HepG2 (cell line): ENCODE data around the gene ANKRD40CL. TPM values are rescaled to one million over a fixed set of nuclear protein-coding genes. Genes with fewer than 3 reads are reported as not detected.

ENCODE experiments used
- ATAC-seq: fragments of 200-7000 bp; cut with Tn5 transposase; 3 replicates; pipeline ENCODE4 v1.9.1; 2020; ENCODE audit warnings: mild to moderate bottlenecking, moderate library complexity
- BruUV-seq: library from RNA; stranded (reverse); fragments of 400-500 nt; replicated peaks from 2 replicates; lab custom pipeline; 2021; lab: Mats Ljungman, UMichigan
- CTCF ChIA-PET: fragments of 300-600 bp; formaldehyde crosslinking; extraction: SDS; loops from one replicate; lab custom pipeline; 2021; ENCODE audit warnings: low total read pairs, inconsistent platforms, low intra/inter-chr PET ratio; lab: Yijun Ruan, JAX
- POLR2A ChIA-PET: fragments of 350-600 bp; sonication (Branson Sonifier 250); formaldehyde crosslinking; loops from one replicate; lab custom pipeline; 2020; ENCODE audit warnings: antibody characterized with exemption, inconsistent platforms; lab: Yijun Ruan, JAX
- DNase-seq: peaks from one replicate; pipeline ENCODE4 v3.0.0-alpha.2; 2015; ENCODE audit warnings: low spot score
- FAIRE-seq: peaks from 3 replicates; lab custom pipeline; 2011; peaks lifted over from hg19 to GRCh38; lab: Jason Lieb, UNC
- H2AFZ ChIP-seq: one replicate; pipeline ENCODE4 v1.6.1; 2011; ENCODE audit warnings: low read length, inconsistent platforms
- H3K27ac ChIP-seq: fragments of 300-600 bp; 3 replicates; pipeline ENCODE4 v1.8.0; 2011; ENCODE audit warnings: mixed run types, mild to moderate bottlenecking, mixed read lengths, low read length, inconsistent platforms; ENCODE audit not compliant: insufficient read depth; ENCODE audit errors: extremely low read length
- H3K27me3 ChIP-seq, 2 experiments: fragments of 200-600 bp in 1 of 2; 2 replicates in 1 of 2; 3 replicates in 1 of 2; pipeline versions ENCODE4 v1.6.0 to v1.8.0; 2011; ENCODE audit warnings: low read length in 2 of 2, mild to moderate bottlenecking in 2 of 2, moderate library complexity in 2 of 2, inconsistent platforms in 1 of 2; ENCODE audit not compliant: insufficient read depth in 2 of 2, control insufficient read depth in 1 of 2
- H3K36me3 ChIP-seq, 2 experiments: fragments of 200-600 bp in 1 of 2; replicated peaks in 1 of 2; 2 replicates in 1 of 2; 3 replicates in 1 of 2; pipeline versions ENCODE4 v1.5.1 to v1.8.0; 2011; ENCODE audit warnings: low read length in 2 of 2, inconsistent platforms in 1 of 2; ENCODE audit not compliant: insufficient read depth in 2 of 2, control insufficient read depth in 1 of 2
- H3K4me1 ChIP-seq: 2 replicates; pipeline ENCODE4 v1.5.1; 2012; ENCODE audit warnings: low read length, inconsistent platforms; ENCODE audit not compliant: insufficient read depth
- H3K4me2 ChIP-seq: 2 replicates; pipeline ENCODE4 v1.6.0; 2011; ENCODE audit warnings: low read depth, low read length, inconsistent platforms
- H3K4me3 ChIP-seq, 3 experiments: fragments of 200-600 bp in 1 of 3; sonication (generic), shearing (Covaris generic) in 1 of 3; replicated peaks in 1 of 3; 2 replicates each; pipeline ENCODE4 v1.5.1; 2011 to 2016; ENCODE audit warnings: low read length in 3 of 3, inconsistent platforms in 2 of 3, low read depth in 2 of 3, mild to moderate bottlenecking in 2 of 3, control low read depth in 1 of 3, mixed read lengths in 1 of 3; ENCODE audit not compliant: insufficient read depth in 1 of 3
- H3K79me2 ChIP-seq: one replicate; pipeline ENCODE4 v1.6.1; 2011; ENCODE audit warnings: low read length, inconsistent platforms; ENCODE audit not compliant: insufficient read depth
- H3K9ac ChIP-seq: 2 replicates; pipeline ENCODE4 v1.6.0; 2011; ENCODE audit warnings: mild to moderate bottlenecking, low read depth, low read length, inconsistent platforms; ENCODE audit not compliant: insufficient read depth
- H3K9me3 ChIP-seq: 2 replicates; pipeline ENCODE4 v1.5.1; 2012; ENCODE audit warnings: mild to moderate bottlenecking, low read length
- H4K20me1 ChIP-seq: 2 replicates; pipeline ENCODE4 v1.6.0; 2011; ENCODE audit warnings: inconsistent platforms, mild to moderate bottlenecking, low read length, moderate library complexity; ENCODE audit not compliant: insufficient read depth
- BRCA1 ChIP-seq: sonication (generic); formaldehyde crosslinking; IDR thresholded peaks from 2 replicates; pipeline ENCODE4 v1.4.0; 2020; ENCODE audit warnings: missing genetic modification reagents
- DNMT3B ChIP-seq: conservative IDR thresholded peaks from 2 replicates; pipeline ENCODE4 v1.6.1; 2016; ENCODE audit warnings: missing biosample characterization, control low read depth
- FOXO1 ChIP-seq: sonication (generic); formaldehyde crosslinking; IDR thresholded peaks from 2 replicates; pipeline ENCODE4 v1.4.0; 2020; ENCODE audit warnings: missing genetic modification reagents
- IRX3 ChIP-seq: sonication (generic); formaldehyde crosslinking; IDR thresholded peaks from 2 replicates; pipeline ENCODE4 v1.8.1; 2023; ENCODE audit warnings: mild to moderate bottlenecking, low read depth, missing genetic modification reagents, borderline replicate concordance
- KLF16 ChIP-seq, 2 experiments: sonication (generic) in 1 of 2; formaldehyde crosslinking in 1 of 2; IDR thresholded peaks; 2 replicates each; pipeline versions ENCODE4 v1.6.1 to v1.8.0; 2016 to 2023; ENCODE audit warnings: missing genetic modification reagents in 2 of 2, missing compliant biosample characterization in 1 of 2
- MAF1 ChIP-seq: sonication (generic); formaldehyde crosslinking; IDR thresholded peaks from 2 replicates; pipeline ENCODE4 v1.5.0; 2020; ENCODE audit warnings: missing genetic modification reagents, borderline replicate concordance
- RNF2 ChIP-seq: fragments of 450-650 bp; conservative IDR thresholded peaks from 2 replicates; pipeline ENCODE4 v1.6.1; 2016; ENCODE audit warnings: low read depth
- SAFB2 ChIP-seq: sonication (generic); formaldehyde crosslinking; IDR thresholded peaks from 2 replicates; pipeline ENCODE4 v1.5.1; 2020; ENCODE audit warnings: missing genetic modification reagents, low read depth, mild to moderate bottlenecking, borderline replicate concordance
- SUZ12 ChIP-seq: fragments of 150-350 bp; IDR thresholded peaks from 2 replicates; pipeline ENCODE4 v1.6.1; 2014; ENCODE audit warnings: low read depth, low read length
- TEAD2 ChIP-seq: sonication (generic); formaldehyde crosslinking; IDR thresholded peaks from 2 replicates; pipeline ENCODE4 v1.9.0; 2021; ENCODE audit warnings: missing genetic modification reagents
- ZFP36L1 ChIP-seq: sonication (generic); formaldehyde crosslinking; IDR thresholded peaks from 2 replicates; pipeline ENCODE4 v1.8.0; 2022; ENCODE audit warnings: mild to moderate bottlenecking, missing genetic modification reagents, moderate library complexity
- ZMAT3 ChIP-seq: sonication (generic); formaldehyde crosslinking; conservative IDR thresholded peaks from 2 replicates; pipeline ENCODE4 v1.7.0; 2021; ENCODE audit warnings: missing genetic modification reagents
- ZNF136 ChIP-seq: sonication (generic); formaldehyde crosslinking; IDR thresholded peaks from 2 replicates; pipeline ENCODE4 v1.8.1; 2022; ENCODE audit warnings: low read depth, mild to moderate bottlenecking, moderate library complexity, missing genetic modification reagents
- ZNF160 ChIP-seq: sonication (generic); formaldehyde crosslinking; IDR thresholded peaks from 2 replicates; pipeline ENCODE4 v1.8.0; 2022; ENCODE audit warnings: mild to moderate bottlenecking, inconsistent platforms, missing genetic modification reagents
- ZNF34 ChIP-seq: sonication (generic); formaldehyde crosslinking; IDR thresholded peaks from 2 replicates; pipeline ENCODE4 v1.4.0; 2020; ENCODE audit warnings: mild to moderate bottlenecking, missing genetic modification reagents, borderline replicate concordance
- ZNF441 ChIP-seq: sonication (generic); formaldehyde crosslinking; IDR thresholded peaks from 2 replicates; pipeline ENCODE4 v1.7.0; 2021; ENCODE audit warnings: missing genetic modification reagents, borderline replicate concordance
- WGBS: methylation state at CpG from one replicate; pipeline ENCODE4 v1.1.6; 2017; ENCODE audit warnings: low lambda C conversion rate; 5-methylcytosine and 5-hydroxymethylcytosine counted together
- in situ Hi-C: cut with HindIII; loops from 2 replicates; pipeline ENCODE4 v1.10.0; 2017; ENCODE audit warnings: low pct_unique_long_range_greater_than_20kb; ENCODE audit not compliant: extremely low pct_ligation_motif_present
- intact Hi-C: fragments of 100-400 bp; cut with micrococcal nuclease; formaldehyde crosslinking; loops from one replicate; pipeline ENCODE4 v1.10.0; 2022; ENCODE audit not compliant: unreplicated experiment
- polyA plus RNA-seq, 8 experiments: library from polyadenylated mRNA; depleted of rRNA in 3 of 8; stranded (reverse) in 7 of 8; unstranded in 1 of 8; fragments of >200 nt; fragmentation: Illumina TruSeq in 4 of 8; extraction: Trizol in 4 of 8; gene quantifications; 2 replicates each; pipeline versions ENCODE4 v1.2.1 to v1.2.3, GENCODE V29; 2011 to 2016; ENCODE audit warnings: low read depth in 4 of 8, missing spikeins in 1 of 8, mixed read lengths in 1 of 8; ENCODE audit not compliant: insufficient read depth in 1 of 8
- total RNA-seq, 5 experiments: library from RNA; depleted of rRNA; stranded (reverse); fragments of >200 nt; fragmentation: Illumina TruSeq; extraction: Trizol; gene quantifications; 2 replicates each; pipeline ENCODE4 v1.2.3, GENCODE V29; 2016; ENCODE audit warnings: low read depth in 1 of 5
- TF ChIP-seq, protein P1 (sequence below): sonication (generic); formaldehyde crosslinking; conservative IDR thresholded peaks from 2 replicates; pipeline ENCODE4 v1.4.0; 2020; ENCODE audit warnings: missing genetic modification reagents

Gene ANKRD40CL
- total and polyA plus RNA-seq, 2 of the 13 experiments (the other 11 are each of a cell fraction or from before 2014, with no cell fraction given): 0.03 to 0.11 TPM

DNA sequence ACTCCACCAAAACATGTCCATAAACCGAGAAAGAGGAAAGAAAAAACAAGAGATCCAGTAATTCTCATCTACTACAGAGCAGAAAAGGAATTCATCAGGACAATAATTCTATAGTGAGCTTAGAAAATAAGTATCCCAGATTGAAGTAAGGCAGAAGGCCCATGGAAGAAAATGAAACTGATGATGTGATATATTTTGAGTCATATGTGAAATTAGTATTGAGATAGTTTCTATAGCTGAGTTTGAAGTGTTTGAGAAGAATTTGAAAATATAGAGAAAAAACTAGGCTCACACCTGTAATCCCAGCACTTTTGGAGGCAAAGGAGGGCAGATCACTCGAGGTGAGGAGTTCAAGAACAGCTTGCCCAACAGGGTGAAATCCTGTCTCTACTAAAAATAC, 28.2 kb downstream of the ANKRD40CL start:
- WGBS: 55% methylated on average over 2 of the region's 2 CpGs
- Histone ChIP-seq H3K4me3 (no peak overlapping the region), H3K4me1 (peaks cover 8% of the 10 kb centered on the region; the same call in 1 of the 2 replicates), H3K79me2 (peaks cover 74% of the 10 kb centered on the region), H3K4me2 (no peak overlapping the region), H3K9me3 (no peaks in the 10 kb centered on the region), H3K27me3 (no peaks in the 10 kb centered on the region), H4K20me1 (peaks cover 48% of the 10 kb centered on the region), H3K27ac (no peak overlapping the region), H3K9ac (no peak overlapping the region), H2AFZ (no peak overlapping the region), H3K36me3 (peaks cover 35 to 72% of the 10 kb centered on the region in 2 experiments)
- ChIA-PET POLR2A (no interaction called here), CTCF (no interaction called here)
- ATAC-seq: no peak
- in situ Hi-C loops (no loop called here), intact Hi-C loops (no loop called here)
- TF ChIP-seq ZMAT3 (no peak), BRCA1 (CRISPR knock-in tag) (no peak), DNMT3B (no peak), RNF2 (no peak), TEAD2 (CRISPR knock-in tag) (no peak), FOXO1 (no peak), SUZ12 (no peak), ZNF34 (no peak), IRX3 (CRISPR knock-in tag) (no peak), ZNF441 (no peak), ZNF136 (no peak), ZNF160 (no peak), MAF1 (CRISPR knock-in tag) (no peak), SAFB2 (CRISPR knock-in tag) (no peak), ZFP36L1 (CRISPR knock-in tag) (no peak), KLF16 (CRISPR knock-in tag; IDR thresholded peaks at IDR 0.05) (no peak)
- TF ChIP-seq, protein P1, sequence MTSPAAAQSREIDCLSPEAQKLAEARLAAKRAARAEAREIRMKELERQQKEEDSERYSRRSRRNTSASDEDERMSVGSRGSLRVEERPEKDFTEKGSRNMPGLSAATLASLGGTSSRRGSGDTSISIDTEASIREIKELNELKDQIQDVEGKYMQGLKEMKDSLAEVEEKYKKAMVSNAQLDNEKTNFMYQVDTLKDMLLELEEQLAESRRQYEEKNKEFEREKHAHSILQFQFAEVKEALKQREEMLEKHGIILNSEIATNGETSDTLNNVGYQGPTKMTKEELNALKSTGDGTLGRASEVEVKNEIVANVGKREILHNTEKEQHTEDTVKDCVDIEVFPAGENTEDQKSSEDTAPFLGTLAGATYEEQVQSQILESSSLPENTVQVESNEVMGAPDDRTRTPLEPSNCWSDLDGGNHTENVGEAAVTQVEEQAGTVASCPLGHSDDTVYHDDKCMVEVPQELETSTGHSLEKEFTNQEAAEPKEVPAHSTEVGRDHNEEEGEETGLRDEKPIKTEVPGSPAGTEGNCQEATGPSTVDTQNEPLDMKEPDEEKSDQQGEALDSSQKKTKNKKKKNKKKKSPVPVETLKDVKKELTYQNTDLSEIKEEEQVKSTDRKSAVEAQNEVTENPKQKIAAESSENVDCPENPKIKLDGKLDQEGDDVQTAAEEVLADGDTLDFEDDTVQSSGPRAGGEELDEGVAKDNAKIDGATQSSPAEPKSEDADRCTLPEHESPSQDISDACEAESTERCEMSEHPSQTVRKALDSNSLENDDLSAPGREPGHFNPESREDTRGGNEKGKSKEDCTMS: no peak
- DNase-seq: no peak
- FAIRE-seq: no peak
- BruUV-seq: no TSS peak
